B cell (primary cell): Measurements from ENCODE around the gene C16orf86. TPM values are rescaled to one million over a fixed set of nuclear protein-coding genes. Genes with fewer than 3 reads are reported as not detected.

Experiments
- ATAC-seq: fragments of 200-7000 bp; cut with Tn5 transposase; one replicate; pipeline ENCODE4 v1.10.0; 2021; ENCODE audit warnings: low read depth, mild to moderate bottlenecking, moderate number of reproducible peaks, moderate library complexity
- CTCF ChIA-PET: fragments of 350-600 bp; sonication (Branson Sonifier 250); formaldehyde crosslinking; loops from one replicate; lab custom pipeline; 2021; ENCODE audit warnings: antibody characterized with exemption, inconsistent platforms; lab: Charles Lee
- POLR2A ChIA-PET: fragments of 350-600 bp; sonication (Branson Sonifier 250); formaldehyde crosslinking; loops from one replicate; lab custom pipeline; 2021; ENCODE audit warnings: antibody characterized with exemption; lab: Charles Lee
- DNase-seq: peaks from one replicate; pipeline ENCODE4 v3.0.0; 2013
- H2AFZ ChIP-seq: 2 replicates; pipeline ENCODE4 v1.6.1; 2012; ENCODE audit warnings: mild to moderate bottlenecking, low read depth, low read length; ENCODE audit not compliant: insufficient read depth, poor library complexity, severe bottlenecking
- H3K27ac ChIP-seq, 2 donors: 1 replicate in 1 of 2; 2 replicates in 1 of 2; pipeline ENCODE4 v1.5.1; 2012 to 2013; ENCODE audit warnings: low read length in 2 of 2, mild to moderate bottlenecking in 2 of 2, moderate library complexity in 1 of 2
- H3K27me3 ChIP-seq, 4 experiments: fragments of 200-600 bp in 1 of 4; sonication (generic) in 1 of 4; replicated peaks in 1 of 4; 1 replicate in 2 of 4; 2 replicates in 2 of 4; pipeline versions ENCODE4 v1.6.1 to v1.7.0; 2013 to 2016; ENCODE audit warnings: low read length in 3 of 4, mild to moderate bottlenecking in 2 of 4, mixed read lengths in 1 of 4, moderate library complexity in 1 of 4; ENCODE audit not compliant: insufficient read depth in 4 of 4, control insufficient read depth in 3 of 4; ENCODE audit errors: control extremely low read depth in 1 of 4
- H3K36me3 ChIP-seq, 2 experiments: replicated peaks in 1 of 2; 1 replicate in 1 of 2; 2 replicates in 1 of 2; pipeline versions ENCODE4 v1.6.1 to v1.7.1; 2013; ENCODE audit warnings: low read length in 1 of 2; ENCODE audit not compliant: insufficient read depth in 2 of 2, control insufficient read depth in 1 of 2; ENCODE audit errors: control extremely low read depth in 1 of 2, extremely low read depth in 1 of 2
- H3K4me1 ChIP-seq, 2 donors: fragments of 200-600 bp in 1 of 2; sonication (generic) in 1 of 2; 1 replicate in 1 of 2; 2 replicates in 1 of 2; pipeline versions ENCODE4 v1.5.1 to v1.6.1; 2013 to 2017; ENCODE audit warnings: low read length in 2 of 2; ENCODE audit not compliant: control insufficient read depth in 2 of 2, insufficient read depth in 2 of 2
- H3K4me2 ChIP-seq: replicated peaks from 2 replicates; pipeline ENCODE3; 2012; ENCODE audit warnings: mild to moderate bottlenecking, low read depth, low read length; ENCODE audit not compliant: poor library complexity, severe bottlenecking
- H3K4me3 ChIP-seq, 5 experiments: fragments of 200-600 bp in 1 of 5; sonication (generic) in 1 of 5; 1 replicate in 3 of 5; 2 replicates in 2 of 5; pipeline versions ENCODE4 v1.5.1 to v1.7.0; 2011 to 2016; ENCODE audit warnings: low read length in 4 of 5, mild to moderate bottlenecking in 4 of 5, low read depth in 2 of 5, control low read depth in 1 of 5, moderate library complexity in 1 of 5; ENCODE audit not compliant: insufficient read depth in 1 of 5; ENCODE audit errors: control extremely low read depth in 1 of 5, extremely low read depth in 1 of 5
- H3K79me2 ChIP-seq: fragments of 200-600 bp; sonication (generic); one replicate; pipeline ENCODE4 v1.6.0; 2016; ENCODE audit warnings: low read length; ENCODE audit not compliant: control insufficient read depth, insufficient read depth
- H3K9ac ChIP-seq: fragments of 200-600 bp; sonication (generic); 2 replicates; pipeline ENCODE4 v1.6.1; 2017; ENCODE audit warnings: mild to moderate bottlenecking, low read length, moderate library complexity
- H3K9me3 ChIP-seq, 3 donors: one replicate each; pipeline versions ENCODE4 v1.6.1 to v1.7.1; 2013; ENCODE audit warnings: low read length in 2 of 3; ENCODE audit not compliant: control insufficient read depth in 2 of 3, insufficient read depth in 1 of 3; ENCODE audit errors: control extremely low read depth in 1 of 3
- H4K20me1 ChIP-seq: 2 replicates; pipeline ENCODE4 v1.6.0; 2012; ENCODE audit warnings: mild to moderate bottlenecking, low read length; ENCODE audit not compliant: insufficient read depth, control insufficient read depth, poor library complexity, severe bottlenecking
- H3K27ac Mint-ChIP-seq: one replicate; pipeline ENCODE4 v1.8.0; 2021; ENCODE audit warnings: mixed read lengths
- H3K27me3 Mint-ChIP-seq: one replicate; pipeline ENCODE4 v1.8.0; 2021; ENCODE audit warnings: mixed read lengths
- H3K4me1 Mint-ChIP-seq: one replicate; pipeline ENCODE4 v1.8.0; 2021; ENCODE audit warnings: mixed read lengths
- H3K4me3 Mint-ChIP-seq: one replicate; pipeline ENCODE4 v1.8.0; 2021; ENCODE audit warnings: mixed read lengths
- H3K9me3 Mint-ChIP-seq: one replicate; pipeline ENCODE4 v1.8.0; 2022; ENCODE audit warnings: mixed read lengths; ENCODE audit not compliant: insufficient read depth
- EZH2 ChIP-seq: IDR thresholded peaks from 2 replicates; pipeline ENCODE4 v1.6.1; 2012; ENCODE audit warnings: borderline replicate concordance, low read depth, mild to moderate bottlenecking, moderate library complexity, low read length; ENCODE audit not compliant: insufficient read depth, poor library complexity, severe bottlenecking
- WGBS: methylation state at CpG from one replicate; pipeline ENCODE4 v1.1.5; 2013; ENCODE audit warnings: missing lambda C conversion rate; ENCODE audit not compliant: insufficient coverage; 5-methylcytosine and 5-hydroxymethylcytosine counted together
- intact Hi-C: fragments of 100-400 bp; cut with micrococcal nuclease; formaldehyde crosslinking; loops from one replicate; pipeline ENCODE4 v1.10.0; 2022
- polyA plus RNA-seq: library from polyadenylated mRNA; depleted of rRNA; stranded (reverse); fragments of >200 nt; gene quantifications from 2 replicates; pipeline ENCODE4 v1.2.3, GENCODE V29; 2012
- total RNA-seq, 2 donors: library from RNA; stranded (reverse); fragments of 120-200 nt in 1 of 2; gene quantifications; 1 replicate in 1 of 2; 2 replicates in 1 of 2; pipeline versions ENCODE4 v1.2.3 to v1.2.4, GENCODE V29; 2013 to 2022
- TF ChIP-seq, protein P1 (sequence below): fragments of 200-600 bp; IDR thresholded peaks from one replicate; pipeline ENCODE4 v1.8.0; 2022; ENCODE audit warnings: antibody characterized with exemption, mild to moderate bottlenecking

The C16orf86 gene
- total and polyA plus RNA-seq, 2 donors (not counting 1 experiment from before 2014, with no cell fraction given), result 9.9 to 18.0 TPM

DNA sequence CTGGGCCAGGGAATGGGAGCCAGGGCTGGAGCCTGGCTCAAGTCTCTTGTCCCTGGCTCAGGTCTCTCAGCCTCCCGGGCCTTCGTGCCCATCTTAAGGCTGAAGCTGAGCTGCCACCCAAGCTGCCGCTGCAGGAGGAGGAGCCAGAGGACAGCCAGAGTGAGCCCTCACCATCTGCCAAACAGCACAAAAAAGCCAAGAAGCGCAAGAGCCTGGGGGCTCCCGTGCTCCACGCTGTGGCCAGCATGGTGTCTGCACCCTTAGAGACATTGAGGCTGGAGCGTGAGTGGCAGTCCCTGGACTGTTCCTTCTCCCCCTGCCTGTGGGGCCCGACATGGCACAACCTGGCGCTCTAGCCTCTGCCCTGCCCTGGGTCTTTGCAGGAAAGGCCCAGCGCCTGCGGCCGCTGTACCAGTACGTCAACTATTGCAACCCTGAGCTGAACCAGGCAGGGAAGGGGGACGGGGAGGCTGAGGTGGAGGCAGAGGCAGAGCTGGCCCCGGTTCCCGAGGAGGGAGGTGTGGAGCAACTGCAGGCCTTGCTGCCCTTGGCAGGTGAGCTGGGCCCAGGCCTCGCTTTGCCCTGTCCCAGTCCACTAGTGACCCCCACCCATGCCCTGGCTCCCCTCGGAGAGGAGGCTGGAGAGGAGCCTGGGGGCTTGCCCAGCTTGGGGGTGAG is 1.3 kb downstream of the C16orf86 start:
- ChIA-PET POLR2A (interaction anchor here (0.6 to 2.7 kb wide), 10 partner anchors 19 to 269 kb away, joined by 3 to 16 read pairs (median 4); partner anchors contain the start of genes ATP6V0D1, CTCF, PSMB10 and RANBP10), CTCF (interaction anchor here (0.6 to 11.7 kb wide), 29 partner anchors 11 to 373 kb away, joined by 3 to 136 read pairs (median 4); partner anchors contain the start of genes ATP6V0D1, CARMIL2, CTCF and GFOD2)
- no peaks in the 10 kb centered on the region for H3K9me3 ChIP-seq
- 21% methylated on average over 16 of the region's 18 CpGs for WGBS
- H3K4me2 ChIP-seq, result peak overlapping the region; percentile 99
- H2AFZ ChIP-seq, result peak overlapping the region; percentile 100
- DNase-seq, result peak; percentile 89
- H4K20me1 ChIP-seq, result no peaks in the 10 kb centered on the region
- Mint-ChIP-seq H3K27ac (peak overlapping the region; percentile 84), H3K4me3 (peak overlapping the region; percentile 91), H3K9me3 (no peaks in the 10 kb centered on the region), H3K27me3 (no peaks in the 10 kb centered on the region), H3K4me1 (peaks cover 49% of the 10 kb centered on the region)
- peak overlapping the region in 4 of 5 experiments; percentile 67 to 91 (median 80) for H3K4me3 ChIP-seq
- peaks cover 0 to 3% of the 10 kb centered on the region in 2 experiments for H3K36me3 ChIP-seq
- peaks cover 9% of the 10 kb centered on the region for H3K79me2 ChIP-seq
- peak overlapping the region; percentile 77 to 86 for H3K27ac ChIP-seq
- peaks cover 36 to 49% of the 10 kb centered on the region in 2 donors for H3K4me1 ChIP-seq
- intact Hi-C loops, result loop anchor here (1.0 to 10.0 kb wide), 7 partner anchors 8 to 1467 kb away; partner anchors contain the start of genes ACD, CHTF8, CTCF and FHOD1
- H3K9ac ChIP-seq, result peak overlapping the region; percentile 87
- ATAC-seq, result peak; percentile 81
- TF ChIP-seq, protein P1, sequence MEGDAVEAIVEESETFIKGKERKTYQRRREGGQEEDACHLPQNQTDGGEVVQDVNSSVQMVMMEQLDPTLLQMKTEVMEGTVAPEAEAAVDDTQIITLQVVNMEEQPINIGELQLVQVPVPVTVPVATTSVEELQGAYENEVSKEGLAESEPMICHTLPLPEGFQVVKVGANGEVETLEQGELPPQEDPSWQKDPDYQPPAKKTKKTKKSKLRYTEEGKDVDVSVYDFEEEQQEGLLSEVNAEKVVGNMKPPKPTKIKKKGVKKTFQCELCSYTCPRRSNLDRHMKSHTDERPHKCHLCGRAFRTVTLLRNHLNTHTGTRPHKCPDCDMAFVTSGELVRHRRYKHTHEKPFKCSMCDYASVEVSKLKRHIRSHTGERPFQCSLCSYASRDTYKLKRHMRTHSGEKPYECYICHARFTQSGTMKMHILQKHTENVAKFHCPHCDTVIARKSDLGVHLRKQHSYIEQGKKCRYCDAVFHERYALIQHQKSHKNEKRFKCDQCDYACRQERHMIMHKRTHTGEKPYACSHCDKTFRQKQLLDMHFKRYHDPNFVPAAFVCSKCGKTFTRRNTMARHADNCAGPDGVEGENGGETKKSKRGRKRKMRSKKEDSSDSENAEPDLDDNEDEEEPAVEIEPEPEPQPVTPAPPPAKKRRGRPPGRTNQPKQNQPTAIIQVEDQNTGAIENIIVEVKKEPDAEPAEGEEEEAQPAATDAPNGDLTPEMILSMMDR, result peak; percentile 75
- TF ChIP-seq EZH2, result no peak
- H3K27me3 ChIP-seq, result no peaks in the 10 kb centered on the region
